HEK293 (cell line): ENCODE results near the gene MCHR1.

Source experiments
- CTCF ChIP-seq: fragments of 450-650 bp; formaldehyde crosslinking; IDR thresholded peaks from 2 replicates; pipeline ENCODE4 v1.5.1; 2016; ENCODE audit warnings: missing biosample characterization, missing genetic modification characterization
- GLIS1 ChIP-seq: fragments of 450-650 bp; formaldehyde crosslinking; IDR thresholded peaks from 2 replicates; pipeline ENCODE4 v1.5.1; 2016; ENCODE audit warnings: missing biosample characterization, missing genetic modification characterization
- TCF7L2 ChIP-seq: IDR thresholded peaks from 2 replicates; pipeline ENCODE4 v1.6.1; 2011; ENCODE audit warnings: low read depth, mild to moderate bottlenecking, inconsistent platforms, low read length, moderate library complexity, borderline replicate concordance
- ZBTB10 ChIP-seq: fragments of 450-650 bp; formaldehyde crosslinking; IDR thresholded peaks from 2 replicates; pipeline ENCODE4 v1.5.1; 2016; ENCODE audit warnings: missing biosample characterization, missing genetic modification characterization
- ZFP37 ChIP-seq: fragments of 450-650 bp; formaldehyde crosslinking; IDR thresholded peaks from 2 replicates; pipeline ENCODE4 v1.5.1; 2016; ENCODE audit warnings: missing biosample characterization, missing genetic modification characterization
- ZNF274 ChIP-seq, 2 experiments: fragments of 200-500 bp in 1 of 2; fragments of 450-650 bp in 1 of 2; sonication (Bioruptor generic) in 1 of 2; formaldehyde crosslinking in 1 of 2; IDR thresholded peaks; 2 replicates each; pipeline versions ENCODE4 v1.5.1 to v1.6.1; 2014 to 2016; ENCODE audit warnings: borderline replicate concordance in 1 of 2, inconsistent platforms in 1 of 2, low read length in 1 of 2, missing biosample characterization in 1 of 2, missing genetic modification characterization in 1 of 2
- ZNF792 ChIP-seq: fragments of 450-650 bp; formaldehyde crosslinking; IDR thresholded peaks from 2 replicates; pipeline ENCODE4 v1.5.1; 2016; ENCODE audit warnings: missing biosample characterization, missing genetic modification characterization
- TF ChIP-seq, protein P1 (sequence below): fragments of 450-650 bp; formaldehyde crosslinking; IDR thresholded peaks from 2 replicates; pipeline ENCODE4 v1.5.1; 2017; ENCODE audit warnings: missing biosample characterization, mild to moderate bottlenecking, missing genetic modification characterization, moderate library complexity
- TF ChIP-seq, protein P2 (sequence below): sonication (generic); formaldehyde crosslinking; IDR thresholded peaks from 2 replicates; pipeline ENCODE4 v1.8.1; 2022; ENCODE audit warnings: mild to moderate bottlenecking, moderate library complexity, missing genetic modification reagents

- TF ChIP-seq TCF7L2 (no peak), ZBTB10 (tag by site-specific recombination) (no peak), ZNF792 (tag by site-specific recombination) (no peak), CTCF (tag by site-specific recombination) (no peak), GLIS1 (tag by site-specific recombination) (no peak), ZNF274 (IDR thresholded peaks at IDR 0.05; ENCODE audit: low read length) (no peak), ZNF274 (tag by site-specific recombination; IDR thresholded peaks at IDR 0.05; ENCODE audit: borderline replicate concordance) (no peak), ZFP37 (no peak)
- TF ChIP-seq, protein P1, sequence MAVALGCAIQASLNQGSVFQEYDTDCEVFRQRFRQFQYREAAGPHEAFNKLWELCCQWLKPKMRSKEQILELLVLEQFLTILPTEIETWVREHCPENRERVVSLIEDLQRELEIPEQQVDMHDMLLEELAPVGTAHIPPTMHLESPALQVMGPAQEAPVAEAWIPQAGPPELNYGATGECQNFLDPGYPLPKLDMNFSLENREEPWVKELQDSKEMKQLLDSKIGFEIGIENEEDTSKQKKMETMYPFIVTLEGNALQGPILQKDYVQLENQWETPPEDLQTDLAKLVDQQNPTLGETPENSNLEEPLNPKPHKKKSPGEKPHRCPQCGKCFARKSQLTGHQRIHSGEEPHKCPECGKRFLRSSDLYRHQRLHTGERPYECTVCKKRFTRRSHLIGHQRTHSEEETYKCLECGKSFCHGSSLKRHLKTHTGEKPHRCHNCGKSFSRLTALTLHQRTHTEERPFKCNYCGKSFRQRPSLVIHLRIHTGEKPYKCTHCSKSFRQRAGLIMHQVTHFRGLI (tag by site-specific recombination) = no peak
- TF ChIP-seq, protein P2, sequence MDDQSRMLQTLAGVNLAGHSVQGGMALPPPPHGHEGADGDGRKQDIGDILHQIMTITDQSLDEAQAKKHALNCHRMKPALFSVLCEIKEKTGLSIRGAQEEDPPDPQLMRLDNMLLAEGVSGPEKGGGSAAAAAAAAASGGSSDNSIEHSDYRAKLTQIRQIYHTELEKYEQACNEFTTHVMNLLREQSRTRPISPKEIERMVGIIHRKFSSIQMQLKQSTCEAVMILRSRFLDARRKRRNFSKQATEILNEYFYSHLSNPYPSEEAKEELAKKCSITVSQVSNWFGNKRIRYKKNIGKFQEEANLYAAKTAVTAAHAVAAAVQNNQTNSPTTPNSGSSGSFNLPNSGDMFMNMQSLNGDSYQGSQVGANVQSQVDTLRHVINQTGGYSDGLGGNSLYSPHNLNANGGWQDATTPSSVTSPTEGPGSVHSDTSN (CRISPR knock-in tag) = no peak
These were observed 14.0 kb upstream of the MCHR1 start for GRCh38 chr22:40665312-40665711.
